Transverse colon (tissue), 4 donors: ENCODE measurements around the gene B3GNT7.

Experiments
- CTCF ChIP-seq, 5 experiments: fragments of 200-600 bp in 3 of 5; fragments of 450-650 bp in 2 of 5; sonication (generic) in 3 of 5; IDR thresholded peaks; 1 replicate in 2 of 5; 2 replicates in 3 of 5; pipeline ENCODE4 v1.5.1; 2016 to 2017; ENCODE audit warnings: antibody characterized with exemption in 5 of 5, inconsistent platforms in 3 of 5, mild to moderate bottlenecking in 2 of 5, moderate library complexity in 1 of 5
- EP300 ChIP-seq: sonication (generic); formaldehyde crosslinking; IDR thresholded peaks from one replicate; pipeline ENCODE4 v1.6.1; 2017; ENCODE audit warnings: antibody characterized with exemption, low read depth
- POLR2A ChIP-seq: fragments of 450-650 bp; IDR thresholded peaks from one replicate; pipeline ENCODE4 v1.6.1; 2016; ENCODE audit warnings: antibody characterized with exemption, mild to moderate bottlenecking, moderate library complexity
- POLR2AphosphoS5 ChIP-seq, 3 donors: sonication (generic); formaldehyde crosslinking; IDR thresholded peaks; one replicate each; pipeline ENCODE4 v1.6.1; 2016; ENCODE audit warnings: antibody characterized with exemption in 3 of 3

- TF ChIP-seq POLR2A: no peak
- no peak for TF ChIP-seq POLR2AphosphoS5 (IDR thresholded peaks at IDR 0.05)
- no peak for TF ChIP-seq CTCF (IDR thresholded peaks at IDR 0.05)
- TF ChIP-seq EP300: no peak
Observed at GRCh38 chr2:231373786-231374349, 21.6 kb upstream of the B3GNT7 start.
